GM19397 (cell line): ENCODE measurements around the gene PACS1.

Experiments used
- ATAC-seq: cut with Tn5 transposase; IDR thresholded peaks from one replicate; pipeline ENCODE4 v1.9.1; 2021; ENCODE audit warnings: mild to moderate bottlenecking, moderate library complexity; ENCODE audit not compliant: unreplicated experiment

PACS1 gene

GRCh38 chr11:66133216-66133775, 63.2 kb downstream of the PACS1 start:
- ATAC-seq = no peak

GRCh38 chr11:66136752-66137123, 66.7 kb downstream of the PACS1 start:
- ATAC-seq = no peak

- no peak for ATAC-seq
These were observed 69.8 kb downstream of the PACS1 start for GRCh38 chr11:66139817-66140404.

- no peak for ATAC-seq
These were observed 72.5 kb downstream of the PACS1 start for GRCh38 chr11:66142370-66143263.

- ATAC-seq = no peak
These were observed 73.1 kb downstream of the PACS1 start for GRCh38 chr11:66143264-66143566.

GRCh38 chr11:66143996-66144678, 74.1 kb downstream of the PACS1 start:
- ATAC-seq = no peak

GRCh38 chr11:66146074-66146473, 76.0 kb downstream of the PACS1 start:
- ATAC-seq = no peak

- no peak for ATAC-seq
These were observed 76.9 kb downstream of the PACS1 start for GRCh38 chr11:66146940-66147339.

- no peak for ATAC-seq
These were observed 80.1 kb downstream of the PACS1 start for GRCh38 chr11:66150140-66150539.

GRCh38 chr11:66150725-66151124, 80.7 kb downstream of the PACS1 start:
- ATAC-seq = no peak

GRCh38 chr11:66151273-66151672, 81.2 kb downstream of the PACS1 start:
- no peak for ATAC-seq

GRCh38 chr11:66154109-66154508, 84.0 kb downstream of the PACS1 start:
- no peak for ATAC-seq

- ATAC-seq = no peak
These were observed 85.5 kb downstream of the PACS1 start for GRCh38 chr11:66155387-66156073.

- no peak for ATAC-seq
These were observed 87.3 kb downstream of the PACS1 start for GRCh38 chr11:66157182-66157864.

- no peak for ATAC-seq
These were observed 88.1 kb downstream of the PACS1 start for GRCh38 chr11:66158156-66158555.

- ATAC-seq = no peak
These were observed 89.4 kb downstream of the PACS1 start for GRCh38 chr11:66159324-66159984.

GRCh38 chr11:66160709-66161108, 90.6 kb downstream of the PACS1 start:
- no peak for ATAC-seq

GRCh38 chr11:66168289-66168688, 98.2 kb downstream of the PACS1 start:
- no peak for ATAC-seq

- no peak for ATAC-seq
These were observed 102.1 kb downstream of the PACS1 start for GRCh38 chr11:66172146-66172545.

- ATAC-seq = no peak
These were observed 106.6 kb downstream of the PACS1 start for GRCh38 chr11:66176650-66177049.
